SK-N-MC (cell line): Measurements from ENCODE around the gene ANKRD36C.
"Not testable (repeated sequence)": the region's sequence is repeated elsewhere in the genome, so short reads cannot be mapped to it uniquely, and the experiment has no call there.

Experiments used
- EZH2 ChIP-seq: fragments of 200-600 bp; sonication (generic); IDR thresholded peaks from one replicate; pipeline ENCODE4 v1.6.1; 2017; ENCODE audit warnings: antibody characterized with exemption
- FOXP2 ChIP-seq: optimal IDR thresholded peaks from 2 replicates; pipeline ENCODE3; 2011; ENCODE audit warnings: mild to moderate bottlenecking, moderate library complexity; ENCODE audit not compliant: insufficient read depth; ENCODE audit errors: extremely low read length, control extremely low read depth
- POLR2AphosphoS5 ChIP-seq: IDR thresholded peaks from 2 replicates; pipeline ENCODE4 v1.6.1; 2012; ENCODE audit warnings: mild to moderate bottlenecking, low read depth, low read length, borderline replicate concordance

DNA sequence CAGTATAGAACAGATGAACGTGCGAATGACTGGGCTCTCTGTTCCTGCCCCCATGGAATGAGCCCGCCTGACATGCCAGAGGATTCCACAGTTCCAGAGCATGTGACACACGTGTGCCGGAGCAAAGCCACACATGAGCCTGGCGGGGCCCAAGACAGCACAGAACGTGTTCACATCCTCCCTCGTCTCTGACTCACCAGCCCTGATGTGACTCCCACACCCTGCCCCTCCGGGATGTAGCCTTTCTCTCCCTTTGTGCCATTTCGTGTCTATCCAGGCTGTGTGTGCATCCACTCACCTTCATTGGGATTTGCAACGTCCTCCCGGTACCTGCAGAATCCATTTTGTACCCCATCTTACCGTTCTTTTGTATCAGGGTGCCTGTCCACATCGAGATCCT lies 43.9 kb upstream of the ANKRD36C start:
- TF ChIP-seq POLR2AphosphoS5, EZH2, FOXP2: not testable (repeated sequence)
